Epithelial cell of proximal tubule (primary cell): ENCODE measurements around the gene XRCC3. TPM values are rescaled to one million over a fixed set of nuclear protein-coding genes. Genes with fewer than 3 reads are reported as not detected.

Experiments
- DNase-seq: peaks from one replicate; pipeline ENCODE4 v3.0.0-alpha.2; 2011; ENCODE audit warnings: low read depth
- H3K4me3 ChIP-seq: 2 replicates; pipeline ENCODE4 v1.5.1; 2011; ENCODE audit warnings: low read depth, mild to moderate bottlenecking, low read length
- CTCF ChIP-seq: conservative IDR thresholded peaks from 2 replicates; pipeline ENCODE4 v1.5.1; 2012; ENCODE audit warnings: low read depth, mild to moderate bottlenecking, low read length
- total RNA-seq: library from RNA; depleted of rRNA; stranded (reverse); fragments of >200 nt; gene quantifications from 2 replicates; pipeline ENCODE4 v1.2.3, GENCODE V29; 2015

The XRCC3 gene
- total RNA-seq, 1 donor from 2014 or later, result 32.5 TPM

DNA sequence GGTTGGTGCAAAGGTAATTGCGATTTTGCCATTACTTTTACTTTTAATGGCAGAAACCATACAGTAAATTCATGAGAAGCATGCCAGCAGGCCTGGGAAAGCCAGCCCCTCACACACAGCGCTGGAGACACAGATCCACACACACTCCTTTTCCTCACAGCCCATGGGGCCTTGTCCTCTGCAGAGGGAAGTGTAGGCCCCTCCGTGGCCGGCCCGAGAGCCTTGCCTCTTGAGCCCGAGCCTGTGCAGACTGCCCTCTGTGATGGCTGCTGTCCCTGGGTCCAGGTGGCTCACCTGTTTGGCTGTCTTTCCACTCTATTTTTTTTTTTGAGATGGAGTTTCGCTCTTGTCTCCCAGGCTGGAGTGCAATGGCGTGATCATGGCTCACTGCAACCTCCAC lies 39.3 kb downstream of the XRCC3 start:
- TF ChIP-seq CTCF, result no peak
- H3K4me3 ChIP-seq, result no peak overlapping the region
- DNase-seq, result no peak

- no peak for TF ChIP-seq CTCF
- DNase-seq, result no peak
- H3K4me3 ChIP-seq, result no peak overlapping the region
Observed at GRCh38 chr14:103671911-103672310, 43.3 kb downstream of the XRCC3 start.

GRCh38 chr14:103669370-103669769 lies 45.9 kb downstream of the XRCC3 start:
- TF ChIP-seq CTCF, result no peak
- DNase-seq, result no peak

GRCh38 chr14:103668117-103668516 lies 47.1 kb downstream of the XRCC3 start:
- TF ChIP-seq CTCF, result no peak
- no peak overlapping the region for H3K4me3 ChIP-seq
- DNase-seq, result no peak

More at GRCh38 chr14:103669370-103669769, 45.9 kb downstream of the XRCC3 start:
- no peak overlapping the region for H3K4me3 ChIP-seq

DNA sequence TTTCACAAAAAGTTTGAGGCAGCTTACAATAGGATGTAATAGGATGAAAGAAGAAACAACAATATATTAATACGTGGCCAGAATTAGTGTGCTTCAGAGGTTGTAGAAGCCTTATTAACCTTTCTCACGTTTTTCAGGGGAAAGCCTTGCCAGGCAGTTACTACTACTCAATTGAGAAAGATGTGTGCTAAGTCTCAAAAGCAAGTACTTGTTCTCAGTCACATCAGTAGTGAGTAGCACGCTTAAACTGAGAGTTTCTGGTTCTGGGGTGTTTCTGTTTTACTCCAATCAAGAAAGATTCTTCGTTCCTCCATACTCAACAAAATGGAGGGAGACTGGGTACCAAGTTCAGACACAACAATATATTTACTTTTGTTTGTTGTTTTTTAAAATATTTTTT lies 47.6 kb downstream of the XRCC3 start:
- no peak for DNase-seq
- no peak for TF ChIP-seq CTCF

GRCh38 chr14:103663506-103663905 lies 51.7 kb downstream of the XRCC3 start:
- no peak for TF ChIP-seq CTCF
- no peak overlapping the region for H3K4me3 ChIP-seq
- DNase-seq, result no peak

More for the DNA sequence above, 47.6 kb downstream of the XRCC3 start:
- no peak overlapping the region for H3K4me3 ChIP-seq

GRCh38 chr14:103662591-103662990 lies 52.7 kb downstream of the XRCC3 start:
- no peak for TF ChIP-seq CTCF
- DNase-seq, result no peak
- H3K4me3 ChIP-seq, result no peak overlapping the region
